ENCODE results near the gene GPRC5C.

The GPRC5C gene

DNA sequence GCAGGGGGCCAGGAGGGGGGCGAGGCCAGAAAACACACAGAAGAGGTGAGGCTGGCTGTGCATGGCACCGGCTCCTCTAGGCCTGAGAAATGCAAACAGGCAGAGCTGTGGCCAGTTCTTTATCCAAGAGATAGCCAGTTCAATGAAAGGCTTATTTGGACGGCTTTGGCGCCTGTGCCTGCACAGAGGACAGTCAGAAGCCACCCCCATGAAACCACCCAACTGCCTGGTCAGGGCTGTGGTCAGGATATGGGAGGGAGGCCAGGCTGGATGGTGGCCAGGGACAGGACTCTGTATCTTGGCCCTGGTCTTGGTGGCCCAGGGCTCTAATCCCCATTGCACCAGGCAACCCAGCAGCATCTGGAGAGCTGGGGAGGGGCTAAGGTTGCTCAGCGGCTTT is 24.5 kb upstream of the GPRC5C start:
- no peak for DNase-seq (ENCODE audit: low read depth in 2 of 2)

DNA sequence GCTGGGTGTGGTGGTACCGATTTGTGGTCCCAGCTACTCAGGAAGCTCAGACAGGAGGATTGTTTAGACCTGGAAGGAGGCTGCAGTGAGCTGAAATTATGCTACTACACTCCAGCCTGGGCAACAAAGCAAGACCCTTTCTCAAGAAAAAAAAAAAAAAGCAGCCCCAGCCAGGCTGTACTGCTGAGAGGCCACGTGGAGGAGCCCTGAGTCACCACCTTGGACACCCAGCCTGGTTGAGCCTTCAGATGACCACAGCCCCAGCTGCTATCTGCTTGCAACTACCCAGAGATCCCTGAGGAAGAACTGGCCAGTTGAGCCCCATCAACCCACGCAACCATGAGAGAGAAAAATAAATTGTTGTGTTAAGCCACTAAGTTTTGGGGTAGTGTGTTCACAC is 23.6 kb upstream of the GPRC5C start:
- DNase-seq (ENCODE audit: low read depth in 2 of 2): no peak

DNA sequence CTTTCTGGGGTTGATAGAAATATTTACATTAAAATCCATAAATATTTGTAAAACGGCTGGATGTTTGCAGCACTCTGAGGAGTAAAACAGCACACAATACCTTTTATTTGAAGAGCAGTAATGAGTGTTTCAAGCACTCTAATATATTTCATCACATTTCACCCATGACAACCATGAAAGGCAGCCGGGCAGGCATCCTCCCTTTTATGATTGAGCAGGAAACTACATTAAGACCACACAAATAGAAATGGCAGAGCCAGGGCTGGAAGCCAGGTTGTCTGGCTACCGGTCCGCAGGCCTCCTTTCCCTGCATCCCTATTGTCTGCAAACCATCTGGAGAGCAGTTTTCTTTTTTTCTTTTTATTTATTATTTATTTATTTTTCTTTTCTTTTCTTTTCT is 23.1 kb upstream of the GPRC5C start:
- no peak for DNase-seq (ENCODE audit: low read depth in 2 of 2)

DNA sequence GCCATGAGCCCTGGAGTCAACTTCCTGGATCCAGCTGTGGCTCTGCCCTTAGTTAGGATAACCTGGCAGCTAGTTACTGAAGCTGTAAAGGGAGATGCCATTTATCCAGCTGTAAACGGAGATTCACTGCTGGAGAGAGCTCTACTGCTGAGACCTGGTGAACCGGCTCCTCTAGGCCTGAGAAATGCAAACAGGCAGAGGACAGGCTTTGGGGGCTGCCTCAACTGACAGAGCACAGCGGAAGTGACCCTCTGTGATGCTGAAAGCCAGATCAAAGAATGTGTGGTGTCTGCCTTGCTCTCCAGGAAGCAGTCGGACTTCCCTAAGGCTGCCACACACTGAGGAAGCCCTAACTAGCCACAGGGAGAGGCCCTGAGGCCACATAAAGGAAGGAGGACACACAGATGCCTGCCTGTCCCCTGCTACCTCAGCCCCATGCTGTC is 21.9 kb upstream of the GPRC5C start:
- no peak for DNase-seq (ENCODE audit: low read depth in 2 of 2)

DNA sequence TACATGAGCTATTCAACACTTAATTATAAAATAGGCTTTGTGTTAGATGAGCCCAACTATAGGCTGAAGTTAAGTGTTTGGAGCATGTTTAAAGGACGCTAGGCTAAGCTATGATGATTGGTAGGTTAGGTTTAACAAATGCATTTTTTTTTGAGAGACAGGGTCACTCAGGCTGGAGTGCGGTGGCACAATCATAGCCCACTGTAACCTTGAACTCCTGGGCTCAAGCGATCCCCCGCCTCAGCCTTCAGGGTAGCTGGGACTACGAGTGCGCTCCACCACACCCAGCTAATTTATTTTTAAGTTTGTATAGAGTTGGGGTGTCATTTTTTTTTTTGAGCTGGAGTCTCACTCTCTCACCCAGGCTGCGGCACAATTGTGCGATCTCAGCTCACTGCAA is 19.3 kb upstream of the GPRC5C start:
- DNase-seq (ENCODE audit: low read depth in 2 of 2): no peak

DNA sequence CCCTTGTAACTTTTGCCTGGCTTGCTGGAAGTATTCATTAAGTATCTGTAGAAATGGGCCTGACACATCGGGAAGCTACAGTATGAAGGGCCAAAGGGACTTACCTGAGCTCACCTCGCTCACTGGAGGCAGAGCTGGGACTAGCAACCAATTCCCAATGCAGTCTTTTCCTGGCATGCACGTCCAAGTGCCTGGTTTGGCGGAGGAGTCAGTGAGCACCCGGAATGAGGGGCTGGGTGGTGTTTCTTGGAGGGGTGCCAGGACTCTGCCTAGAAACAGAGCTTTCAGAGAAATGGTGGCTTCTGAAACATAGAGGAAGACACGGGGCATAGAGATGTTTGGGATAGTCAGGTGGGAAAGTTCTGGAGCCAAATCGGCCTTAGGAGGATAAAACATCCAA is 18.4 kb upstream of the GPRC5C start:
- no peak for DNase-seq (ENCODE audit: low read depth in 2 of 2)

DNA sequence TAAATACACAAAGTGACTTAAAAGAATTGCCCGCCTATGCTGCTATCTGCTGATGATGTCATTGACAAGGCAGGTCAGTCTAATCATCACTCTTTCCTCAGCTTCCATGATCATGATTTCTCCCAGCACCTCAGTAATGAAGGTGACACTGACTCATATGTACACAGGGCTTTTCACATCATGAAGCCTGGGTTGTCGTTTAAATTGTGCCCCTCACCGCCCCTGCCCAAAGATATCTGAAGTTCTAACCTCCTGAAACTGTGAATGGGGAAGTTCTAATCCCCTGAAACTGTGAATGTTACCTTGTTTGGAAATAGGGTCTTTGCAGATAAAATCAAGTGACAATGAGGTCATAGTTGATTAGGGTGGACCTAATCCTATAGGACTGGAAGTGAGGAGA is 17.4 kb upstream of the GPRC5C start:
- DNase-seq (ENCODE audit: low read depth in 2 of 2): no peak

DNA sequence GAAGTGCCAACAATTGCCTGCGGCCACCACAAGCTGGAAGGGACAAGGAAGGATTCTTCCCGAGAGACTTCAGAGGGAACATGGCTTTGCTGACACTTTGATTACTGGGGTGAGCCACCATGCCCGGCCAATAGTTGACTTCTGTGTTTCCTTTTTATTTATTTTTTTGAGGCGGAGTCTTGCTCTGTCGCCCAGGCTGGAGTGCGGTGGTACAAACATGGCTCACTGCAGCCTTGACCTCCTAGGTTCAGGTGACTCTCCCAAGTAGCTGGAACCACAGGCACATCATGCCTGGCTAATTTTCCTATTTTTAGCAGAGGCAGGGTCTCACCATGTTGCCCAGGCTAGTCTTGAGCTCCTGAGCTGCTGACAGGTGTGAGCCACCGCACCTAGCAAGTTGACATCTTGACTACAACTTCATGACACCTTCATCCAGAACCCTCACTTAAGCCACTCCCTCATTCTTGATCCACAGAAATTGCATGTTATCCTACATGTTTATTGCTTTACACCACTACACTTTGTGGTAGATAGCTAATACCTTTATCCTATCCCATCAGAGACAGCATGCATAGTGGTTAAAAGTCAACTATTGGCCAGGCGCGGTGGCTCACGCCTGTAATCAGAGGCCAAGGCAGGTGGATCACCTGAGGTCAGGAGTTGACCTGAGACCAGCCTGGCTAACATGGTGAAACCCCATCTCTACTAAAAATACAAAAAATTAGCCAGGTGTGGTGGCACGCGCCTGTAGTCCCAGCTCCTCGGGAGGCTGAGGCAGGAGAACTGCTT is 16.1 kb upstream of the GPRC5C start:
- no peak for DNase-seq (ENCODE audit: low read depth in 2 of 2)

DNA sequence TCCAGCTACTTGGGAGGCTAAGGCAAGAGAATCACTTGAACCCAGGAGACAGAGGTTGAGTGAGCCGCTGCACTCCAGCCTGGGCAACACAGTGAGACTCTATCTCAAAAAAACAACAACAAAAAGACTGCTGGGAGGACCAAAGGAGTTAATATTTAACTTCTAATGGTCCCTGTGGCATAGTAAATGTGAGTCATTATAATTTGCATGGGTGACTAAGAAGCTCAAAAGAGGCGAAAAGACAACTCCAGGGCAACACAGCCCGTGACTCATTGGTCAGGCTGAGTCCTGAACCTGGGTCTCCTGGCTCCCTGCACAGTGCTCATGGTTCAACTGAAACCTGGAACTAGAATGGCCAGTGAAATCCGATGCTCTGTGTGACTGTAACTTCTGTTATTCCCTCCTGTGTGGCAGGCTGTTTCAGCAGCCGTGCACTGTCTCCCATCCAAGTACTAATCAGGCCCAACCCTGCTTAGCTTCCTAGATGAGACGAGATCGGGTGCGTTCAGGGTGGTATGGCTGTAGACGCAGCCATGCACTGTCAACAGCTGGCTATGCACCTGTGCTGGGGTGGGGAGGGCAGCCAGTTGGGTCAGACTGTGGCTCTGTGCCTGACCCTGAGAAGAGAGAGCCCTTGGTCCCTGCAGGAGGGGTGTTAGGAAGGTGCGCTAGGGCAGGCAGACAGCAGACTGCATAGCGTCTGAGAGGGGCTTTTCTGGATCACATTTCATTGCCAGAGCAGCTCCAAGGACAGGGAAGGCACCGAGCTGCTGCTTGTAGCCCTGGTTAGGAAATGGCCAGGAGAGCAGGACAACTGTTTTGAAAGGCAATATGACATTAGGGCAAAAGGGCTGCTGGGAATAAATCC is 14.5 kb upstream of the GPRC5C start:
- DNase-seq (ENCODE audit: low read depth in 2 of 2): no peak

DNA sequence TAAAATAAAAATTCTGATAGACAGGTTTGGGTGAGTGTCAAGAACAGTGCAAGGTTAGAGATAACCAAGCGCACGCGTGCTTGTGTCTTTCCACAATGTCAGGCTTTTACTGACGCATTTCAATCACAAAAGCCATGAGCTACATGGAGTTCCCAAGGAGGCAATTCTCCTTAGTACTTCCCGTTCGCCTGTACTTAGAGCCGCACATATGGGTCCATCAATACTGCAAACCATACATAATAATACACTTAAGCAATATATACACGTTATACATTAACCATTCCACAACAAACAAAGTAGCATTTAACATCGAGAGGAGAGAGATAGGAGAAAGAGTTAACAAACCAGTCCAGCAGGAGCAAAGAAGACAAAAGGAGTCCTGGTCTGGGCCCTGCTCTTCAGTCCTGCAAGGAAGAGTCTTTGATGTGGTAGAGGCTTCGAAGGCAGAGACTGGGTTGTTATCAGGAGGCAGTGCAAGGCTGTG is 11.9 kb upstream of the GPRC5C start:
- DNase-seq (ENCODE audit: low read depth in 2 of 2): no peak

DNA sequence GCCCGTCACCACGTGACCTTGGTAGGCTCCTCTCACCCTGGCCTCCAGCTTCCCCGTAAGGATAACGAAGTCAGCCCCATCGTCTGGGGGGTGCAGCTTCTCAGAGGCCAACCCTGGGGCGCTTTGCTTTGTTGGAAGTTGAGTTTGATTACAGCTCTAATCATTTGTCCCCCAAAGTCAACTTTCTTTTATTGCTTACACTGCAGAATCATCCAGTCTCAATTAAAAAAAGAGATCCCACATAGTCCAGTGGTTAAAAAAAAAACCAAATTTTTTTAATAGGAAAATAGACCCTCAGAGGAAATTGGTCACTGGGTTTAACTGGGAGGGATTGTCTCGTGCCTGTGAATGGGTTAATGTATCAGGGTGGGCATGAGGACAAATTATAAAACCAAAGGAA is 7.8 kb upstream of the GPRC5C start:
- DNase-seq (ENCODE audit: low read depth in 2 of 2): no peak

DNA sequence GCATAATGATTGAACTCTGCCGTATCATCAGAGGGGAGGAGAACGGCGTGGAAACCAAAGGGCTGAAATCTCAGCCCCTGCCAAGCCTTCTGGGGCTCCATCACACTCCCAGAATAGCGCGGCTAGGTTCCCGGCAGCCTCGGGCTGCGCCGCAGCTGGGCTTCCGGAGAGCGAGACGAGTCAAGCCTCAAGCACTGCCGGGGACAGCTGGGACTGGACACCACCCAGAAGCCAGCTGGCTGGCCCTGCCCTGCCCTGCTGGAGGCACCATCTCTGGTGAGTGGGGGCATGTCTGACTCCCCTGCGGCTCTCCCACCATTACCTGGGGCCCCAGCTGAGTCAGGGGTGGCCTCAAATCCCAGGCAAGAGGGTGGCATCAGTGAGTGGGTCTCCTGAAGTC is 7.2 kb upstream of the GPRC5C start:
- no peak for DNase-seq (ENCODE audit: low read depth in 2 of 2)

DNA sequence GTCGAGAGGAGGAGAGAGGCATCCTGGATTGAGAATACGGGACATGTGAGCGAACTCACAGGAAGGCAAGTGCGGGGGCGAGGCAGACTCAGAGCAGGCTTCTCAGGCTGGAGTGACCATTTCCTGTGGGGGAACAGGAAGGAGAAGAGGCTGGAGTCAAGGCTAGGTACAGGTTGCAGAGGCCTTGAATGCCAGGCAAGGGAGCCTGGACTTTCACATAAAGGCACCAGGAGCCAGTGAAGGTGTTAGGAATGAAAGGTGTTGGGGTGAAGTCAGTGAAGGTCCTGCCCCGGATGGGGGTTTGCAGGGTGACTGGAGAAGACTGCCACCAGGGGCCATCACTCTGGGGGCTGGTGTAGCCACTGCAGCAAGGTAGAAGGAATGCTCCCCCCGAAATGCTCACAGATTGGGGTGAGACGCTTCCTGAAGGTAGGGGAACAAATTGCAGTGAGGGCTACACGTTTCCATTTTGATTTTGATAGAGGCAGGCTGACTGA is 5.3 kb upstream of the GPRC5C start:
- DNase-seq (ENCODE audit: low read depth in 2 of 2): no peak

DNA sequence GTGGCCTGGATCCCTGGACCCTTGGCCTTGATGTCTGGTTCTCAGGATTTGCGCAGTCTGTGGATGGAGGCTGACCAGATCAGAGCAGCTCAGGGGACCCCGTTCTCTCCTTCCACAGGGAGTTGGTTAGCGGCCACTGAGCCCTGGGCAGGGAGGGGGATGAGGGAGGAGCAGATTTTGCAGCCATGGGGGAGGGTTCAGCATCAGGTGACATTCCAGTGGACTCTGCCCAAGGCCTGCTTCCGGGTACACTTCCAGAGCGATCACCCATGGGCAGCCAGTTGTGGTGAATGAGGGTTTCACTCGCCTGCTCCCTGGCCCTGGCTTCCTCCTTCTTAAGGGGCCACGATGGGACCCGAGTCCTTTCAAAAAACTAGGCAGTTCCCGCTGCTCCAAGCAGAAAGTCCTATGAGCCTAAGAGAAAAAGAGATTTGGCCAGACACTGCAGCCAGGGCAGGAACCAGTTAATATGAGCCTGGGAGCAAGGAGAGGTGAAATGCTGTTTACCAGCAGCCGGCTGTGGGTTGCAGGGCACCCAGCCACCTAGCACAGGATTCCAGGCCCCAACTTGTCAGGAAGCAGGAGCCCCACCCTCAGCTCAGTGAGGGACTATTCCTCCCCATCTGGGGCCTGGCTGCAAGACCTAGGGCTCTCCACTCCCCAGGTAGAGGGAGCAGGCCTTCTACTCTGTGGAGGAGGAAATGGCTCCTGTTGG is 4.7 kb upstream of the GPRC5C start:
- no peak for DNase-seq (ENCODE audit: low read depth in 2 of 2)

DNA sequence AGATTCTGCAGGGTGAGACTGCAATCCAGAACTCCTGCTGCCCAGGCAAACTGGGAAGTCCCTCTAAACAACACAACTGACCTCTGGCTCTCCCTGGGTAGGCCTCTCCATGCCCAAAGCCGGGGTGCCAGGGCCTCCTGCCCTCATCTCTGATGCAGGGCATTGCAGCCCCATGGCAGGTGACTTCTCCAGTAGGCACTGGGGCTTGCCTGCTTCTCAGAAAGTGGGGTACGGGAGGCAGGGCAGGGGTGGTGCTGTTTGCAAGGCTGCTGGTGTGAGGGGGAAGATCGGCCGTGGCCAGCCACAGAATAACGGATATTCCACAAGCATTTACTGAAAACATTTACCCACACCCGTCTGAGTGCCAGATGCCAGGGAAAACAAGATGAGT is 4.1 kb upstream of the GPRC5C start:
- DNase-seq (ENCODE audit: low read depth in 2 of 2): no peak

DNA sequence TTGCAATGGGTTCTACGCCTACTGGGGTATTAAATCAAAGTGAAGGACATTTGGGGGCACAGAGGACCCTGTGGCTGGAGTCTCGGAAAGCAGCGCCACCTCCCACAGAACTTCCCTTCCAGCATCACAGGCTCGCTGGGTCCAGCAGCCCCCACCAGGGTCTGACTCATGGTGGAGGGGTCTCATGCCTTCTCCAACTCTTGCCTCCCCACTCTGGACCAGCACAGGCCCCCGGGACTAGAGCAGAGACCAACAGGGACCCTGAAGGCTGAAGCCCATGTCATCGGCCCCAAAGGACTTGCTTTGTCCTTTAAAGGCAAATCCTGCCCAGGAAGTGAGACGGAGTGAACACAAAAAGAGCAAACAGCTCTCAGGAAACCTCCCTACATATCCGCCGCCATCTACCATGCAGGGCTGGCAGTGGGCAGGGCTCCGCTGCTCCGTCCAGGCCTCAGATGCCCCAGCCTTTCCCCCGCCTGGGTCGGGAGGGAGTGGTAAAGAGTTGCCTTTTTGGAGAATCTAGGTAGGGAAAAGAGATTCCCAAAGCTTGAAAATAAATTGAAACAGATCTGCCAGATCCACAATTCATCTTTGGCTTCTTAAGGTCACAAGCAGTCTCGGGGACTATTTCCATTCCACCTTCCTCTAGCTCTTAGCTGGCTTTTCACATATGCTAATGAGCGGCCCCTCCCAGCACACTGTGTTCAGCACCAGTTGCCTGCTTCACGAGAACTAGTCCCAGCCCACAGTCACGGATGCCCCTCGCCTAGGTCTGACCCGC is 2.1 kb upstream of the GPRC5C start:
- no peak for DNase-seq (ENCODE audit: low read depth in 2 of 2)

DNA sequence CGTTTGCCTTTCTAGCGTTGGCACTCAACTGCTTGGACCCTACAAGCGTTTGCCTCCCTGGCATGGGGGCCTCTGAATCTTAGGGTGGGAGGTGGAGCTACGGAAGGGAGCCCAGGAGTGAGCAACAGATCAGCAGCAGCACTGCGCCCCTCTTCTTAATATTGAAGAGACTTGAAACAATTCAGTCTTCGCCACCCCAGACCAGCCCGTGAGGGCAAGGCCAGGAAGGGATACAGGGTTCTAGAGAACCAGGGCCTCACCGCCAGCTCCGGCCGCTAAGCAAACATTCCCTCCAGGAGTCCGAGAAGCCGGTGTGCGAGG is 1.5 kb upstream of the GPRC5C start:
- DNase-seq (ENCODE audit: low read depth in 2 of 2): no peak

DNA sequence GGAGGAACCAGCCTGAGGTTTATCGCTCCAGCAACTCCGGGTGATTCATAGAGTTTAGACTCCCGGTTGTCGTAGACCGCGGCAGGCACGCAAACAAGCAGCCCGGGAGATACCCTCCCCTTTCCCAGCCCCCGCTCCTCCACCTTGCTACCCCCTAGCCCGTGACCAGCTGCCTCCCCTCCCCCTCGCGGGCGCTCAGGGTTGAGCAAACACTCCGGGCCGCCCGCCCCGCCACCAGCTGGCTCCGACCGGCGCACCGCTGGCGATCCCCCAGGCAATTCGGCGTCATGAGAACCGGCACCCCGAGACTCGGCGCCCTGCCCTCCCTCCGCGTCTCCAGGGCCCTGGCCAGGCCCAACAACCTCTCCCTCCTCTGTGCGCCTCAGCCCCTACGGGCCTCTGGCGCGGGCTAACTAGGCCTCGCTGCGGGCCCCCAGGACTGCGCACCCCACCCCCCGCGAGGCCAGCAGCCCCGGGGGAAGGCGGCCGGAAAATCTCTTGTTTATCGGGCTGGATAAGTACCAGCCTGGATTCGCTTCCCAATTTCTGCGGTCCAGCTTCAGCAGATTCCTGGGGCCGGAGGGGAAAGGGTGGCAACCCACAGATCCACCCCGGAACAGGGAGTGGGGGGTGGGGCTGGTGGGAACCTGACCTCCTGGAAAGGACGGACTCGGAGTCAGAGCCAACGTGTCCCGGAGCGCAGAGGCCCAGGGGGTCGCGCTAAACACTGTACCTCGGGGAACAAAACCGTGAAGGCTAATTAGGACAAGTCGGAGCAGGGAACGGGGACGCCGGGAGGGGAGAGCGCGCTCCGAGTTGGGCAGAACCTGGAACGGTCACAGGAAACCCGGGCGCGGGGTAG is 951 bp upstream of the GPRC5C start:
- no peak for DNase-seq (ENCODE audit: low read depth in 2 of 2)

DNA sequence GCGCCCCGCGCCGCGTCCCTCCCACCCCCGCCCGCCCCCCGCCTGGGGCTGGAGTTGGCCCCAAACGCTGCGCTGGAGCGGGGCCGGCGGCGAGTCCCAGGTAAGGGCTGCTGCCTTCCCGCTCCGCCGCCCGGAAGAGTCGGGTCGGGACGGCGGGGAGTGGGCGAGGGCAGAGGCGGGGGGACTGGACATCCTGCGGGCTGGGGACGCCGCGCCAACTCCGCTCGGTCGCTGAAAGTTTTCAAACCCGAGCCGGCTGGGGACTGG is 469 bp downstream of the GPRC5C start:
- DNase-seq (ENCODE audit: low read depth in 2 of 2): no peak

DNA sequence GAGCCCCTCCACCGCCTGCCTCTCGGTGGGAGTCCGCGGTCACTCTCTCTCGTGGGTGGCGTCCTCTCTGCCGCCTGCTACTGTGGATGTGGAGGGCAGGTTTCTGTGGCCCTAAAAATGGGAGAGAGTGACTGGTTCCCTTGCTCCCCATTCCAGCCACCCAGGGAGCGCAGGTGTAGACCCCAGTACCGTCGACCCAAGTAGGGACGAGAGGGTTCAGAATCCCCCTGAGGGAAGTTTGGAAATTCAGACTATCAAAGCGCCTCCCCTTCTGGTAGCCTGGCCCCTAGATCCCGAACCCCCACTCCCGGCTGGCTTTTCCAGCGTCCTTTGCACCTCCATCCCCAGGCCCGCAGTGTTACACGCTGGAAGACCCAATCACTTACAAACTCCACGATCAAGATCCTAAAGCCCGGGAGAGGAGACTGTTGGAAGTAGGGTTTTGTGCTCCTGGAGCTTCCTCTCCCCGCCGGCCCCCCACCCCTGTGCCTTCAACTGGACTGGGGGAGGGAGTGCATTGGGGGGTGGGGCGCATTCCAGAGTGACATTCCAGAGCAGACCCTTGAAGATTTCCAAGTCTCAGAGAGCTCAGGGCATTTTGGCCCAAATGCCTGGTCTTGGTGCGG is 991 bp downstream of the GPRC5C start:
- DNase-seq (ENCODE audit: low read depth in 2 of 2): no peak
